Thoracic aorta (tissue), 2 donors: ENCODE data around the gene ZBTB7C. TPM values are rescaled to one million over a fixed set of nuclear protein-coding genes. Genes with fewer than 3 reads are reported as not detected.

Source experiments
- ATAC-seq: fragments of 150-250 bp; one replicate; pipeline ENCODE4 v1.8.0; 2017; ENCODE audit warnings: low read depth; ENCODE audit not compliant: insufficient number of reproducible peaks, low FRiP score
- DNase-seq: peaks from one replicate; pipeline ENCODE4 v3.0.0-alpha.2; 2020; ENCODE audit warnings: low spot score
- H3K27ac ChIP-seq, 2 donors: fragments of 200-600 bp; sonication (generic); 1 replicate in 1 of 2; 2 replicates in 1 of 2; pipeline ENCODE4 v1.5.1; 2016; ENCODE audit warnings: mild to moderate bottlenecking in 2 of 2, moderate library complexity in 2 of 2
- H3K27me3 ChIP-seq: fragments of 200-600 bp; sonication (generic); replicated peaks from 2 replicates; pipeline ENCODE4 v1.6.0; 2016; ENCODE audit warnings: mild to moderate bottlenecking; ENCODE audit not compliant: insufficient read depth
- H3K36me3 ChIP-seq: fragments of 200-600 bp; sonication (generic); one replicate; pipeline ENCODE4 v1.5.1; 2016
- H3K4me1 ChIP-seq, 2 donors: fragments of 200-600 bp; sonication (generic); 1 replicate in 1 of 2; 2 replicates in 1 of 2; pipeline versions ENCODE4 v1.5.1 to v1.6.0; 2016; ENCODE audit warnings: low read depth in 2 of 2, mild to moderate bottlenecking in 1 of 2; ENCODE audit not compliant: control insufficient read depth in 1 of 2
- H3K4me3 ChIP-seq: fragments of 200-600 bp; sonication (generic); 2 replicates; pipeline ENCODE4 v1.5.1; 2016; ENCODE audit warnings: mild to moderate bottlenecking
- H3K9me3 ChIP-seq: fragments of 200-600 bp; sonication (generic); 2 replicates; pipeline ENCODE4 v1.5.1; 2016
- total RNA-seq, 2 donors: library from RNA; depleted of rRNA; stranded (reverse); fragments of >200 nt; gene quantifications; one replicate each; pipeline versions ENCODE4 v1.1.0 to v1.2.3, GENCODE V29; 2016
- TF ChIP-seq, protein P1 (sequence below): fragments of 200-600 bp; sonication (generic); IDR thresholded peaks from one replicate; pipeline ENCODE4 v1.5.1; 2019; ENCODE audit warnings: antibody characterized with exemption

Gene ZBTB7C
- total RNA-seq, 2 donors from 2014 or later = 9.6 to 10.9 TPM

DNA sequence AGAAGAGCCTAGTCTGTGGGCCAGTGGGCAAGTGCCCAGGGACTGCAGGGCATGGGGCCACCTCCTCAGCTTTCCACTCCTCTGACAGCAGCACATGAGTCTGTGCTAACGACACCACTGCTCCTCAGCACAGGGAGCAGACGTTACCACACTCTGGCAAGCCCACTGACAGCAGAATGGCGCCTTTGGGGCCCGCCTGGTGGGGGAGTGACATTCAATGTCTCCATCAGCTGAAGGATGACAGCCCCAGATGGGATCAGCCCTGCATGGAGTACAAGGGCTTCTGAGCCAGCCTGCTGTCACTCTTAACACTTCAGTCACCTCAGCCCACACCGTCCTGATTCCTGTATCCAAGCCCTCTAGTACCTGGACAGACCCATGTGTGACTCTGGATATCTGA lies 329.3 kb downstream of the ZBTB7C start:
- ATAC-seq = no peak
- Histone ChIP-seq H3K36me3 (no peaks in the 10 kb centered on the region), H3K4me1 (no peaks in the 10 kb centered on the region), H3K9me3 (no peaks in the 10 kb centered on the region), H3K4me3 (no peak overlapping the region), H3K27ac (no peak overlapping the region), H3K27me3 (no peaks in the 10 kb centered on the region)
- TF ChIP-seq, protein P1, sequence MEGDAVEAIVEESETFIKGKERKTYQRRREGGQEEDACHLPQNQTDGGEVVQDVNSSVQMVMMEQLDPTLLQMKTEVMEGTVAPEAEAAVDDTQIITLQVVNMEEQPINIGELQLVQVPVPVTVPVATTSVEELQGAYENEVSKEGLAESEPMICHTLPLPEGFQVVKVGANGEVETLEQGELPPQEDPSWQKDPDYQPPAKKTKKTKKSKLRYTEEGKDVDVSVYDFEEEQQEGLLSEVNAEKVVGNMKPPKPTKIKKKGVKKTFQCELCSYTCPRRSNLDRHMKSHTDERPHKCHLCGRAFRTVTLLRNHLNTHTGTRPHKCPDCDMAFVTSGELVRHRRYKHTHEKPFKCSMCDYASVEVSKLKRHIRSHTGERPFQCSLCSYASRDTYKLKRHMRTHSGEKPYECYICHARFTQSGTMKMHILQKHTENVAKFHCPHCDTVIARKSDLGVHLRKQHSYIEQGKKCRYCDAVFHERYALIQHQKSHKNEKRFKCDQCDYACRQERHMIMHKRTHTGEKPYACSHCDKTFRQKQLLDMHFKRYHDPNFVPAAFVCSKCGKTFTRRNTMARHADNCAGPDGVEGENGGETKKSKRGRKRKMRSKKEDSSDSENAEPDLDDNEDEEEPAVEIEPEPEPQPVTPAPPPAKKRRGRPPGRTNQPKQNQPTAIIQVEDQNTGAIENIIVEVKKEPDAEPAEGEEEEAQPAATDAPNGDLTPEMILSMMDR = no peak
- no peak for DNase-seq

DNA sequence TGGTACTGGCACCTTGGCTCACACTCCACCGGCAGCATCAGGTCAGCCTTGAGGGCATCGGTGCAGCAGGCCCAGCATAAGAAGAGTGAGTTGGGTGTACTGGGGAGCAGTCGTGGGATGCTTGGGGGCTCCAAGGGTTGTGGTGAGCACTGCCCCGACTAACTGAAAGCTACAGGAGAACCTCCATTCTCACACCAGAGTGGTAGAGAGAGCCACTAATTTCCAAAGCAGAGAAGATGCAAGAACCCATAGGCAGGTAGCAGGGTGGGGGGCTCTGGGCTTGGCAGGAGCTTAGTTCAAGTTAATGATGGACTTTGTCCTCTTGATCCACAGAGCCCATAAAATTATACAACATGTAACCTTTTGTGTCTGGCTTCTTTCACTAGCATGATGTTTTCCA lies 330.7 kb downstream of the ZBTB7C start:
- Histone ChIP-seq H3K4me1 (no peaks in the 10 kb centered on the region), H3K4me3 (no peak overlapping the region), H3K9me3 (no peaks in the 10 kb centered on the region), H3K36me3 (no peaks in the 10 kb centered on the region), H3K27ac (no peak overlapping the region), H3K27me3 (no peaks in the 10 kb centered on the region)
- DNase-seq = no peak
- no peak for ATAC-seq
- TF ChIP-seq, protein P1 = no peak

DNA sequence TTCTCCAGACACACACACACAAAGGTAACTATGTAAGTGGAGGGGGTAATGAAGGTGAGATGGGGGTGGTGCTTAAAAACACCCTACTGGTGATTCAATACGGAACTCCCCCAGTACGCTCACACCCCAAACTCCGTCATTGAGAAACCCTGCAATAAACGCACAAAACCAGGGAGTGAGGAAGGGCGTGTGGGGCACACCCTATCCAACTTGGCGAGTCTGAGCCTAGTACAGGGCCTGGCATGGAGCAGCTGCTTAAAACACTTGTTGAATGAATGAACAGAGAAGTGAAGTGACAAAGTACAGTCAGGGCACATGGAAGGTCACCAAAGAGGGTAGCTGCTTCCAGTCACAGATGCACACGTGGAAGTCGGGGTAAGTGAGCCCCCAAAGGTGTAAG lies 331.9 kb downstream of the ZBTB7C start:
- H3K27me3 ChIP-seq = no peaks in the 10 kb centered on the region
- H3K4me3 ChIP-seq = no peak overlapping the region
- ATAC-seq (no peak), DNase-seq (no peak)
- H3K4me1 ChIP-seq = no peaks in the 10 kb centered on the region
- no peaks in the 10 kb centered on the region for H3K9me3 ChIP-seq
- H3K36me3 ChIP-seq = no peaks in the 10 kb centered on the region
- no peak overlapping the region for H3K27ac ChIP-seq
- TF ChIP-seq, protein P1 = no peak

DNA sequence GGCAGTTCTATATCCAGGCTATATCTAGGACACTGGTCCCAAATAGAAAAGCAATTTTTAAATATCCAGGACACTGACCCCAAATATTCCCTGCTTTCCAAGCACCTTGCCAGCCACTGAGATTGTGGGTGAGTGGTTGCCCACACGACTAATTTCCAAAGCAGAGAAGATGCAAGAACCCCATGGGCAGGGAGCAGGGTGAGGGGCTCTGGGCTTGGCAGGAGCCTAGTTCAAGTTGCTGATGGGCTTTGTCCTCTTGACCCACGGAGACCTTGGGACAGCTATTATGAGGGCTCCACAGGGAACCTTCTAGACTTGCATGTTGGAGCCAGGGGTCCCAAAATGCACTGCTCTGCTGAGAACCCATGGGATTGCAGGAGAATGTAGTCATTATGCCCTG lies 332.7 kb downstream of the ZBTB7C start:
- DNase-seq = no peak
- Histone ChIP-seq H3K36me3 (no peaks in the 10 kb centered on the region), H3K4me3 (no peak overlapping the region), H3K9me3 (no peaks in the 10 kb centered on the region), H3K27ac (no peak overlapping the region), H3K27me3 (no peaks in the 10 kb centered on the region), H3K4me1 (no peaks in the 10 kb centered on the region)
- no peak for ATAC-seq
- TF ChIP-seq, protein P1 = no peak

DNA sequence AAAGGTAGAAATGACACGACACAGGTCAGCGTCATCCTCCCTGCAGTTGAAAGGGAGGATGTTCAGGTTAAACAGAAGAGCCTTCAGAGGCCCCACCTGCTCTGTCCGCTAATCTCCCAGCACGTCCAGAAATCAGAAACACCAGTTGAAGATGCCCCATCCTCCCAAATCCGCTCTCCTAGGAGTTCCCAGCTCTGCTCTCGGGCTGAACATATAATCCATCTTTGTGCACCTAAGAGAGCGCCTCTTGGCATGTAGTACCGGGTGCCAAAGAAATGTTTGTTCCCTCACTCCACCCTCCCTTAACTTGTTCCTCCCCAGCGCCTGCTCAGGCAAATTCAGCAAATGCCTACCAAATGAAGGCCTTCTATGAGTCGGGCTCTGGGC lies 333.5 kb downstream of the ZBTB7C start:
- H3K27ac ChIP-seq = no peak overlapping the region
- no peaks in the 10 kb centered on the region for H3K27me3 ChIP-seq
- ATAC-seq = no peak
- TF ChIP-seq, protein P1 = no peak
- no peaks in the 10 kb centered on the region for H3K4me1 ChIP-seq
- H3K36me3 ChIP-seq = no peaks in the 10 kb centered on the region
- no peaks in the 10 kb centered on the region for H3K9me3 ChIP-seq
- DNase-seq = no peak
- no peak overlapping the region for H3K4me3 ChIP-seq
